ENCODE measurements around the gene HPGDS.
"Not testable (repeated sequence)": the region's sequence is repeated elsewhere in the genome, so short reads cannot be mapped to it uniquely, and the experiment has no call there.

The HPGDS gene

GRCh38 chr4:94356444-94356843 is 13.8 kb upstream of the HPGDS start:
- DNase-seq (ENCODE audit: low spot score): no peak

- no peak for DNase-seq (ENCODE audit: low spot score)
Observed at GRCh38 chr4:94354474-94354896, 11.8 kb upstream of the HPGDS start.

GRCh38 chr4:94352996-94353395 is 10.4 kb upstream of the HPGDS start:
- no peak for DNase-seq (ENCODE audit: low spot score)

- no peak for DNase-seq (ENCODE audit: low spot score)
Observed at GRCh38 chr4:94352163-94352562, 9.5 kb upstream of the HPGDS start.

GRCh38 chr4:94351319-94351718 is 8.7 kb upstream of the HPGDS start:
- DNase-seq (ENCODE audit: low spot score): no peak

GRCh38 chr4:94350095-94350494 is 7.5 kb upstream of the HPGDS start:
- no peak for DNase-seq (ENCODE audit: low spot score)

GRCh38 chr4:94349193-94349592 is 6.6 kb upstream of the HPGDS start:
- no peak for DNase-seq (ENCODE audit: low spot score)

- DNase-seq (ENCODE audit: low spot score): no peak
Observed at GRCh38 chr4:94348666-94349065, 6.0 kb upstream of the HPGDS start.

GRCh38 chr4:94346541-94346940 is 3.9 kb upstream of the HPGDS start:
- DNase-seq (ENCODE audit: low spot score): no peak

GRCh38 chr4:94345969-94346368 is 3.3 kb upstream of the HPGDS start:
- no peak for DNase-seq (ENCODE audit: low spot score)

GRCh38 chr4:94345266-94345665 is 2.6 kb upstream of the HPGDS start:
- no peak for DNase-seq (ENCODE audit: low spot score)

- no peak for DNase-seq (ENCODE audit: low spot score)
Observed at GRCh38 chr4:94344457-94344856, 1.8 kb upstream of the HPGDS start.

- DNase-seq (ENCODE audit: low spot score): no peak
Observed at GRCh38 chr4:94341481-94342370, 910 bp downstream of the HPGDS start.

- DNase-seq (ENCODE audit: low spot score): no peak
Observed at GRCh38 chr4:94339779-94340178, 2.9 kb downstream of the HPGDS start.

GRCh38 chr4:94338681-94339351 is 3.8 kb downstream of the HPGDS start:
- no peak for DNase-seq (ENCODE audit: low spot score)

- not testable (repeated sequence) for DNase-seq (ENCODE audit: low spot score)
Observed at GRCh38 chr4:94336791-94337190, 5.8 kb downstream of the HPGDS start.

GRCh38 chr4:94336303-94336702 is 6.3 kb downstream of the HPGDS start:
- DNase-seq (ENCODE audit: low spot score): no peak

GRCh38 chr4:94334962-94335361 is 7.7 kb downstream of the HPGDS start:
- DNase-seq (ENCODE audit: low spot score): no peak

GRCh38 chr4:94334476-94334875 is 8.2 kb downstream of the HPGDS start:
- DNase-seq (ENCODE audit: low spot score): no peak

- DNase-seq (ENCODE audit: low spot score): no peak
Observed at GRCh38 chr4:94333866-94334265, 8.8 kb downstream of the HPGDS start.

GRCh38 chr4:94332983-94333590 is 9.5 kb downstream of the HPGDS start:
- DNase-seq (ENCODE audit: low spot score): no peak

- no peak for DNase-seq (ENCODE audit: low spot score)
Observed at GRCh38 chr4:94329933-94330332, 12.7 kb downstream of the HPGDS start.

- no peak for DNase-seq (ENCODE audit: low spot score)
Observed at GRCh38 chr4:94325835-94326234, 16.8 kb downstream of the HPGDS start.

Measured in AG20443 (cell line).